Keratinocyte (primary cell): ENCODE data around the gene HNRNPLL. TPM values are rescaled to one million over a fixed set of nuclear protein-coding genes. Genes with fewer than 3 reads are reported as not detected.

Experiments used
- DNase-seq: peaks from one replicate; pipeline ENCODE4 v3.0.0-alpha.2; 2011; ENCODE audit warnings: low read depth, missing footprints, low spot score
- FAIRE-seq: peaks from 2 replicates; lab custom pipeline; 2011; peaks lifted over from hg19 to GRCh38; lab: Jason Lieb, UNC
- H2AFZ ChIP-seq: 2 replicates; pipeline ENCODE4 v1.6.0; 2012; ENCODE audit warnings: low read length, control low read depth, inconsistent platforms; ENCODE audit not compliant: control insufficient read depth
- H3K27ac ChIP-seq: 2 replicates; pipeline ENCODE4 v1.5.1; 2011; ENCODE audit warnings: low read length; ENCODE audit not compliant: control insufficient read depth, insufficient read depth
- H3K27me3 ChIP-seq: 3 replicates; pipeline ENCODE4 v1.6.0; 2011; ENCODE audit warnings: low read length; ENCODE audit not compliant: control insufficient read depth, insufficient read depth; ENCODE audit errors: extremely low read depth
- H3K36me3 ChIP-seq, 2 experiments: 2 replicates in 1 of 2; 3 replicates in 1 of 2; pipeline ENCODE4 v1.5.1; 2011; ENCODE audit warnings: low read length in 2 of 2, mild to moderate bottlenecking in 1 of 2; ENCODE audit not compliant: control insufficient read depth in 2 of 2, insufficient read depth in 2 of 2; ENCODE audit errors: extremely low read depth in 1 of 2
- H3K4me1 ChIP-seq: 3 replicates; pipeline ENCODE4 v1.5.1; 2011; ENCODE audit warnings: low read length; ENCODE audit not compliant: control insufficient read depth, insufficient read depth; ENCODE audit errors: extremely low read depth
- H3K4me2 ChIP-seq: 3 replicates; pipeline ENCODE4 v1.6.0; 2011; ENCODE audit warnings: low read depth, low read length; ENCODE audit not compliant: control insufficient read depth, insufficient read depth; ENCODE audit errors: extremely low read depth
- H3K4me3 ChIP-seq, 3 experiments: fragments of 200-600 bp in 1 of 3; sonication (generic) in 1 of 3; 2 replicates in 2 of 3; 3 replicates in 1 of 3; pipeline ENCODE4 v1.5.1; 2011 to 2016; ENCODE audit warnings: low read length in 3 of 3, mild to moderate bottlenecking in 3 of 3, control low read depth in 2 of 3, inconsistent platforms in 1 of 3, low read depth in 1 of 3, mixed read lengths in 1 of 3, mixed run types in 1 of 3, moderate library complexity in 1 of 3; ENCODE audit not compliant: control insufficient read depth in 2 of 3, insufficient read depth in 2 of 3; ENCODE audit errors: extremely low read depth in 1 of 3
- H3K79me2 ChIP-seq: 2 replicates; pipeline ENCODE4 v1.6.0; 2012; ENCODE audit warnings: low read length; ENCODE audit not compliant: control insufficient read depth, insufficient read depth
- H3K9ac ChIP-seq: 3 replicates; pipeline ENCODE4 v1.6.0; 2011; ENCODE audit warnings: low read length; ENCODE audit not compliant: control insufficient read depth, insufficient read depth; ENCODE audit errors: extremely low read depth
- H3K9me1 ChIP-seq: 3 replicates; pipeline ENCODE4 v1.6.0; 2011; ENCODE audit warnings: low read length; ENCODE audit not compliant: control insufficient read depth, insufficient read depth; ENCODE audit errors: extremely low read depth
- H3K9me3 ChIP-seq: 2 replicates; pipeline ENCODE4 v1.5.1; 2012; ENCODE audit warnings: low read depth, low read length; ENCODE audit not compliant: control insufficient read depth
- H4K20me1 ChIP-seq: 3 replicates; pipeline ENCODE4 v1.6.0; 2011; ENCODE audit warnings: low read length; ENCODE audit not compliant: control insufficient read depth, insufficient read depth; ENCODE audit errors: extremely low read depth
- CTCF ChIP-seq, 3 experiments: IDR thresholded peaks in 1 of 3; conservative IDR thresholded peaks in 1 of 3; optimal IDR thresholded peaks in 1 of 3; 2 replicates in 2 of 3; 3 replicates in 1 of 3; pipeline versions ENCODE3 to v1.5.1; 2011; ENCODE audit warnings: low read length in 3 of 3, mild to moderate bottlenecking in 3 of 3, moderate library complexity in 2 of 3, control low read depth in 1 of 3, inconsistent platforms in 1 of 3; ENCODE audit not compliant: insufficient read depth in 2 of 3; ENCODE audit errors: extremely low read depth in 1 of 3
- EZH2 ChIP-seq: IDR thresholded peaks from one replicate; pipeline ENCODE4 v1.6.1; 2012; ENCODE audit warnings: inconsistent platforms, mild to moderate bottlenecking, low read length, moderate library complexity
- dilution Hi-C: fragments of 300-500 bp; cut with MboI; formaldehyde crosslinking; loops from one replicate; pipeline ENCODE4 v1.7.0; 2020; ENCODE audit warnings: low sequenced_read_pairs; ENCODE audit not compliant: extremely low pct_ligation_motif_present
- polyA plus RNA-seq, 5 experiments: library from polyadenylated mRNA; depleted of rRNA in 3 of 5; stranded (reverse) in 3 of 5; stranded (forward) in 1 of 5; unstranded in 1 of 5; fragments of >200 nt; gene quantifications; 1 replicate in 1 of 5; 2 replicates in 3 of 5; 3 replicates in 1 of 5; pipeline versions ENCODE4 v1.2.1 to v1.2.3, GENCODE V29; 2011 to 2012; ENCODE audit warnings: missing spikeins in 2 of 5, low read depth in 1 of 5, low replicate concordance in 1 of 5

The HNRNPLL gene
- polyA plus RNA-seq, 1 donor (not counting 4 experiments of a cell fraction or from before 2014, with no cell fraction given): 53.8 TPM

GRCh38 chr2:38600242-38600891 lies 2.4 kb downstream of the HNRNPLL start:
- dilution Hi-C loops: loop anchor here (25.0 kb wide), 1 partner anchor 112 kb away; no protein-coding TSS in a partner anchor
- Histone ChIP-seq H2AFZ (no peak overlapping the region), H3K9me3 (no peaks in the 10 kb centered on the region), H4K20me1 (no peaks in the 10 kb centered on the region), H3K27ac (peak overlapping the region; percentile 68), H3K4me2 (peak overlapping the region; percentile 95), H3K9ac (peak overlapping the region; percentile 85), H3K9me1 (no peaks in the 10 kb centered on the region), H3K79me2 (peaks cover 68% of the 10 kb centered on the region), H3K4me3 (peak overlapping the region; percentile 88 to 96 (median 90)), H3K27me3 (no peaks in the 10 kb centered on the region), H3K4me1 (peaks cover 19% of the 10 kb centered on the region), H3K36me3 (peaks cover 0 to 2% of the 10 kb centered on the region in 2 experiments)
- TF ChIP-seq EZH2 (no peak), CTCF (optimal IDR thresholded peaks at IDR 0.05 in 1 of 3, IDR thresholded peaks at IDR 0.05 in 1 of 3, conservative IDR thresholded peaks at IDR 0.05 in 1 of 3; ENCODE audit: extremely low read depth in 1 of 3, insufficient read depth in 2 of 3, low read length in 3 of 3) (no peak)
- DNase-seq (no peak), FAIRE-seq (no peak)

GRCh38 chr2:38599706-38600105 lies 3.0 kb downstream of the HNRNPLL start:
- no peaks in the 10 kb centered on the region for H3K27me3 ChIP-seq
- H3K4me1 ChIP-seq: peaks cover 23% of the 10 kb centered on the region
- H3K4me2 ChIP-seq: peak overlapping the region; percentile 95
- DNase-seq (no peak), FAIRE-seq (peak; percentile 43)
- H2AFZ ChIP-seq: no peak overlapping the region
- TF ChIP-seq EZH2 (no peak), CTCF (optimal IDR thresholded peaks at IDR 0.05 in 1 of 3, IDR thresholded peaks at IDR 0.05 in 1 of 3, conservative IDR thresholded peaks at IDR 0.05 in 1 of 3; ENCODE audit: extremely low read depth in 1 of 3, insufficient read depth in 2 of 3, low read length in 3 of 3) (no peak)
- H3K79me2 ChIP-seq: peaks cover 72% of the 10 kb centered on the region
- no peak overlapping the region for H3K27ac ChIP-seq
- H3K36me3 ChIP-seq: peaks cover 0 to 2% of the 10 kb centered on the region in 2 experiments
- dilution Hi-C loops: loop anchor here (25.0 kb wide), 1 partner anchor 113 kb away; no protein-coding TSS in a partner anchor
- no peaks in the 10 kb centered on the region for H3K9me1 ChIP-seq
- H3K4me3 ChIP-seq: no peak overlapping the region
- H4K20me1 ChIP-seq: no peaks in the 10 kb centered on the region
- H3K9ac ChIP-seq: no peak overlapping the region
- H3K9me3 ChIP-seq: no peaks in the 10 kb centered on the region
